Activated naive CD8-positive, alpha-beta T cell treated with anti-CD3 and anti-CD28 coated beads, Interleukin-2, amount 50 U/mL, for 16 hours (primary cell): ENCODE data around the gene VSTM2L.

Source experiments
- DNase-seq: peaks from one replicate; pipeline ENCODE4 v3.0.0-alpha.2; 2020; ENCODE audit warnings: low read depth, low spot score

The VSTM2L gene

GRCh38 chr20:37918035-37918434 lies 15.1 kb downstream of the VSTM2L start:
- no peak for DNase-seq

GRCh38 chr20:37919389-37920040 lies 16.6 kb downstream of the VSTM2L start:
- DNase-seq: no peak

GRCh38 chr20:37920270-37920669 lies 17.3 kb downstream of the VSTM2L start:
- DNase-seq: no peak

- DNase-seq: no peak
Measured at GRCh38 chr20:37920679-37921322, 17.9 kb downstream of the VSTM2L start.

GRCh38 chr20:37921341-37921929 lies 18.5 kb downstream of the VSTM2L start:
- DNase-seq: no peak

GRCh38 chr20:37922016-37922415 lies 19.1 kb downstream of the VSTM2L start:
- no peak for DNase-seq

- no peak for DNase-seq
Measured at GRCh38 chr20:37925265-37926165, 22.6 kb downstream of the VSTM2L start.

- DNase-seq: no peak
Measured at GRCh38 chr20:37926612-37927011, 23.7 kb downstream of the VSTM2L start.

GRCh38 chr20:37927410-37928095 lies 24.6 kb downstream of the VSTM2L start:
- no peak for DNase-seq

GRCh38 chr20:37928996-37929682 lies 26.2 kb downstream of the VSTM2L start:
- no peak for DNase-seq

- DNase-seq: no peak
Measured at GRCh38 chr20:37929683-37930014, 26.7 kb downstream of the VSTM2L start.

GRCh38 chr20:37931153-37931922 lies 28.4 kb downstream of the VSTM2L start:
- no peak for DNase-seq

GRCh38 chr20:37932074-37932473 lies 29.1 kb downstream of the VSTM2L start:
- no peak for DNase-seq

- DNase-seq: no peak
Measured at GRCh38 chr20:37932919-37933318, 30.0 kb downstream of the VSTM2L start.

GRCh38 chr20:37933786-37934633 lies 31.1 kb downstream of the VSTM2L start:
- DNase-seq: no peak

- no peak for DNase-seq
Measured at GRCh38 chr20:37934634-37935375, 31.9 kb downstream of the VSTM2L start.

- DNase-seq: no peak
Measured at GRCh38 chr20:37935435-37935834, 32.5 kb downstream of the VSTM2L start.

- no peak for DNase-seq
Measured at GRCh38 chr20:37936041-37936440, 33.1 kb downstream of the VSTM2L start.

- DNase-seq: no peak
Measured at GRCh38 chr20:37936451-37936850, 33.5 kb downstream of the VSTM2L start.
